SK-N-SH (cell line): ENCODE data around the gene NHS. TPM values are rescaled to one million over a fixed set of nuclear protein-coding genes. Genes with fewer than 3 reads are reported as not detected.
A peak's percentile ranks its signal among the peaks of the same experiment; 100 is the strongest.

Experiments
- CTCF ChIA-PET: fragments of 300-600, 350-600 bp; formaldehyde crosslinking; extraction: SDS; loops from one replicate; lab custom pipeline; 2021; lab: Yijun Ruan, JAX
- POLR2A ChIA-PET: fragments of 350-600 bp; sonication (Branson Sonifier 250); formaldehyde crosslinking; extraction: SDS; loops from one replicate; lab custom pipeline; 2020; ENCODE audit warnings: antibody characterized with exemption, inconsistent platforms; lab: Yijun Ruan, JAX
- DNase-seq: peaks from one replicate; pipeline ENCODE4 v3.0.0; 2012
- H2AFZ ChIP-seq: fragments of 200-600 bp; sonication (generic); 2 replicates; pipeline ENCODE4 v1.8.1; 2016; ENCODE audit warnings: antibody characterized with exemption, mild to moderate bottlenecking, low read depth
- H3F3A ChIP-seq: fragments of 200-600 bp; sonication (generic); replicated peaks from 2 replicates; pipeline ENCODE3; 2016; ENCODE audit warnings: antibody characterized with exemption, mild to moderate bottlenecking; ENCODE audit not compliant: insufficient read depth
- H3K27ac ChIP-seq, 2 experiments: fragments of 200-500 bp in 1 of 2; fragments of 200-600 bp in 1 of 2; sonication (Bioruptor generic) in 1 of 2; sonication (generic), shearing (Covaris generic) in 1 of 2; 2 replicates each; pipeline versions ENCODE4 v1.5.1 to v1.6.1; 2014 to 2016; ENCODE audit warnings: low read depth in 2 of 2, inconsistent platforms in 1 of 2, low read length in 1 of 2, mild to moderate bottlenecking in 1 of 2, mixed read lengths in 1 of 2
- H3K27me3 ChIP-seq: fragments of 200-600 bp; sonication (generic), shearing (Covaris generic); 2 replicates; pipeline ENCODE4 v1.6.1; 2016; ENCODE audit warnings: mixed run types; ENCODE audit not compliant: insufficient read depth
- H3K36me3 ChIP-seq, 2 experiments: fragments of 200-500 bp in 1 of 2; fragments of 200-600 bp in 1 of 2; sonication (Bioruptor generic) in 1 of 2; sonication (generic) in 1 of 2; replicated peaks in 1 of 2; 2 replicates each; pipeline versions ENCODE3 to v1.5.1; 2014 to 2016; ENCODE audit warnings: low read length in 1 of 2, mild to moderate bottlenecking in 1 of 2; ENCODE audit not compliant: insufficient read depth in 2 of 2, control insufficient read depth in 1 of 2
- H3K4me1 ChIP-seq, 2 experiments: fragments of 200-500 bp in 1 of 2; fragments of 200-600 bp in 1 of 2; sonication (Bioruptor generic) in 1 of 2; sonication (generic), shearing (Covaris generic) in 1 of 2; 2 replicates each; pipeline versions ENCODE4 v1.5.1 to v1.6.1; 2014 to 2016; ENCODE audit warnings: low read depth in 1 of 2, low read length in 1 of 2, mixed run types in 1 of 2; ENCODE audit not compliant: insufficient read depth in 2 of 2, control insufficient read depth in 1 of 2
- H3K4me2 ChIP-seq: fragments of 200-600 bp; sonication (generic), shearing (Covaris generic); 2 replicates; pipeline ENCODE4 v1.6.1; 2017; ENCODE audit warnings: mixed run types
- H3K4me3 ChIP-seq, 2 experiments: fragments of 200-500 bp in 1 of 2; fragments of 200-600 bp in 1 of 2; sonication (Bioruptor generic) in 1 of 2; sonication (generic), shearing (Covaris generic) in 1 of 2; 2 replicates each; pipeline versions ENCODE4 v1.5.1 to v1.8.1; 2014 to 2016; ENCODE audit warnings: low read depth in 2 of 2, inconsistent platforms in 1 of 2, low read length in 1 of 2, mild to moderate bottlenecking in 1 of 2, mixed read lengths in 1 of 2, moderate library complexity in 1 of 2
- H3K79me2 ChIP-seq: fragments of 200-600 bp; sonication (generic); 2 replicates; pipeline ENCODE4 v1.8.1; 2017; ENCODE audit warnings: mild to moderate bottlenecking; ENCODE audit not compliant: insufficient read depth
- H3K9ac ChIP-seq: fragments of 200-600 bp; sonication (generic); 2 replicates; pipeline ENCODE4 v1.6.1; 2017; ENCODE audit warnings: mixed run types
- H3K9me2 ChIP-seq: fragments of 200-600 bp; sonication (generic); 2 replicates; pipeline ENCODE4 v1.6.1; 2017; ENCODE audit warnings: mixed run types
- H3K9me3 ChIP-seq: fragments of 200-600 bp; sonication (generic); 2 replicates; pipeline ENCODE4 v1.6.1; 2017; ENCODE audit warnings: mixed run types, mild to moderate bottlenecking, moderate library complexity
- H4K20me1 ChIP-seq: fragments of 200-600 bp; sonication (generic); 2 replicates; pipeline ENCODE4 v1.6.1; 2017; ENCODE audit warnings: mild to moderate bottlenecking, mixed run types; ENCODE audit not compliant: insufficient read depth
- CHD2 ChIP-seq: fragments of 150-350 bp; IDR thresholded peaks from 2 replicates; pipeline ENCODE4 v1.6.1; 2018; ENCODE audit warnings: low read length; ENCODE audit not compliant: partially characterized antibody
- FOXJ3 ChIP-seq: sonication (generic); formaldehyde crosslinking; IDR thresholded peaks from 2 replicates; pipeline ENCODE4 v1.5.1; 2020; ENCODE audit warnings: mild to moderate bottlenecking, missing genetic modification reagents
- FOXM1 ChIP-seq: IDR thresholded peaks from 2 replicates; pipeline ENCODE4 v1.4.0; 2012; ENCODE audit warnings: low read depth, mild to moderate bottlenecking
- GABPA ChIP-seq: IDR thresholded peaks from 2 replicates; pipeline ENCODE4 v1.4.0; 2012; ENCODE audit warnings: low read depth, mild to moderate bottlenecking
- GATA2 ChIP-seq: sonication (generic); formaldehyde crosslinking; IDR thresholded peaks from 2 replicates; pipeline ENCODE4 v1.5.0; 2020; ENCODE audit warnings: mild to moderate bottlenecking, missing genetic modification reagents
- MEF2A ChIP-seq: IDR thresholded peaks from 2 replicates; pipeline ENCODE4 v1.4.0; 2012; ENCODE audit warnings: low read depth, borderline replicate concordance
- NFIC ChIP-seq: IDR thresholded peaks from 2 replicates; pipeline ENCODE4 v1.4.0; 2012; ENCODE audit warnings: borderline replicate concordance
- RXRA ChIP-seq: IDR thresholded peaks from 2 replicates; pipeline ENCODE4 v1.4.0; 2012; ENCODE audit warnings: low read depth, mild to moderate bottlenecking, borderline replicate concordance
- SIN3A ChIP-seq: IDR thresholded peaks from 2 replicates; pipeline ENCODE4 v1.6.1; 2012; ENCODE audit warnings: low read depth, mild to moderate bottlenecking, low read length, moderate library complexity, borderline replicate concordance
- TCF12 ChIP-seq: IDR thresholded peaks from 2 replicates; pipeline ENCODE4 v1.4.0; 2012
- WGBS: methylation state at CpG from one replicate; pipeline ENCODE4 v1.1.6; 2017; ENCODE audit warnings: low lambda C conversion rate; 5-methylcytosine and 5-hydroxymethylcytosine counted together
- polyA plus RNA-seq, 3 experiments: library from polyadenylated mRNA; depleted of rRNA; stranded (reverse); fragments of >200 nt; gene quantifications; 2 replicates each; pipeline ENCODE4 v1.2.3, GENCODE V29; 2012
- TF ChIP-seq, protein P1 (sequence below): fragments of 150-350 bp; IDR thresholded peaks from 2 replicates; pipeline ENCODE4 v1.6.1; 2017; ENCODE audit warnings: antibody characterized with exemption, low read length, low read depth, borderline replicate concordance
- TF ChIP-seq, protein P2 (sequence below): IDR thresholded peaks from 2 replicates; pipeline ENCODE4 v1.4.0; 2012; ENCODE audit warnings: low read depth
- TF ChIP-seq, protein P3 (sequence below): fragments of 200-600 bp; sonication (generic); IDR thresholded peaks from 2 replicates; pipeline ENCODE4 v1.6.1; 2017; ENCODE audit warnings: antibody characterized with exemption, mild to moderate bottlenecking, moderate library complexity
- TF ChIP-seq, protein P4 (sequence below): IDR thresholded peaks from 2 replicates; pipeline ENCODE4 v1.6.1; 2012; ENCODE audit warnings: mild to moderate bottlenecking, low read depth, low read length, moderate library complexity
- TF ChIP-seq, protein P5 (sequence below): fragments of 150-350 bp; IDR thresholded peaks from 2 replicates; pipeline ENCODE4 v1.6.1; 2016; ENCODE audit warnings: mild to moderate bottlenecking, low read depth, low read length

The NHS gene
- polyA plus RNA-seq, 1 of the 3 experiments (the other 2 are of a cell fraction): 1.0 TPM

DNA sequence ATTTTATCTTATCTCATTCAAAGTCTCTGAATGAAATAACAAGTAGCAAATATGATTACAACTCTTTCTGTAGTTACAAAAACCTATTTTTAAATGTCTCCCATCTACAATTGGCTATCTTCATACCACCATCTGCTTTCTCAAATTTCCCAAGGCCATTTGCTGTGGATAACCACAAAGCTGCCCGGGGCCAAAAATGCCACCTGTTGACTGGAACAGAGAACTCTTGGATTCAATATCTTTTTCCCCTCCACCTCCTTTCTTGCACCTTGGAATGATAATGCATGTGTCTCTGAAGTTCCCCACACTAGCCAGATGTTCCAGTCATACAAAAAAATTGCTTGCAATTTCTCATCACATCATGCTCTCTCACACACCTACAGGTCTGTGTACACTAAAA lies 269.0 kb downstream of the NHS start (continued):
- TF ChIP-seq, protein P1, sequence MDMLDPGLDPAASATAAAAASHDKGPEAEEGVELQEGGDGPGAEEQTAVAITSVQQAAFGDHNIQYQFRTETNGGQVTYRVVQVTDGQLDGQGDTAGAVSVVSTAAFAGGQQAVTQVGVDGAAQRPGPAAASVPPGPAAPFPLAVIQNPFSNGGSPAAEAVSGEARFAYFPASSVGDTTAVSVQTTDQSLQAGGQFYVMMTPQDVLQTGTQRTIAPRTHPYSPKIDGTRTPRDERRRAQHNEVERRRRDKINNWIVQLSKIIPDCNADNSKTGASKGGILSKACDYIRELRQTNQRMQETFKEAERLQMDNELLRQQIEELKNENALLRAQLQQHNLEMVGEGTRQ: no peak
- TF ChIP-seq TCF12: no peak

DNA sequence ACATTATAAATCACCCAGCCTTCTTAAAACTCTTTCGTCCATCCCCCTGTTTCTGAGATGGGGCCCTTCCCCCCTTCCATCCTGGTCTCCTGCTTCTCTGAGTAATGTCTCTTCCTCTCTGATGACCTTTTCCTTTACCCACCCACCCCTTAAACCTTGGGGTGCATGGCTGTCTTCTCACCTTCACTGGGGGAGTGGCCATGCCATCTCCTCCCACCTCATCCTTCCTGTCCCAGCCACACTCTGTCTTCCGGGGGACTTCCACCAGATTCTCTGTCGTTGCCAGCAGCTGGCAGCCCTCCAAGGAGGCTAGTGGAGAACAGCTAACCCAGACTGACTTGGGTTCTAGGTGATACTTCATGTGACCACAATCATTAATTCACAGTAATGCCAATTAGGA lies 279.1 kb downstream of the NHS start:
- no peaks in the 10 kb centered on the region for H3K9me3 ChIP-seq
- WGBS: 37% methylated on average over 3 of the region's 3 CpGs
- no peaks in the 10 kb centered on the region for H3K79me2 ChIP-seq
- no peak overlapping the region for H2AFZ ChIP-seq
- peaks cover 0 to 3% of the 10 kb centered on the region in 2 experiments; a peak in 1 of 4 replicates for H3K4me1 ChIP-seq
- no peak overlapping the region for H3K4me2 ChIP-seq
- ChIA-PET CTCF (no interaction called here), POLR2A (no interaction called here)
- H3K36me3 ChIP-seq: no peaks in the 10 kb centered on the region
- no peak overlapping the region for H3K27ac ChIP-seq
- H4K20me1 ChIP-seq: no peaks in the 10 kb centered on the region
- H3K9me2 ChIP-seq: no peaks in the 10 kb centered on the region
- no peak overlapping the region for H3K9ac ChIP-seq
- DNase-seq: no peak
- H3F3A ChIP-seq: no peaks in the 10 kb centered on the region
- no peak overlapping the region for H3K4me3 ChIP-seq
- no peak for TF ChIP-seq NFIC
- no peak for TF ChIP-seq GABPA
- TF ChIP-seq, protein P2, sequence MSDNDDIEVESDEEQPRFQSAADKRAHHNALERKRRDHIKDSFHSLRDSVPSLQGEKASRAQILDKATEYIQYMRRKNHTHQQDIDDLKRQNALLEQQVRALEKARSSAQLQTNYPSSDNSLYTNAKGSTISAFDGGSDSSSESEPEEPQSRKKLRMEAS: no peak
- no peaks in the 10 kb centered on the region; the same call in 1 of the 2 replicates for H3K27me3 ChIP-seq

DNA sequence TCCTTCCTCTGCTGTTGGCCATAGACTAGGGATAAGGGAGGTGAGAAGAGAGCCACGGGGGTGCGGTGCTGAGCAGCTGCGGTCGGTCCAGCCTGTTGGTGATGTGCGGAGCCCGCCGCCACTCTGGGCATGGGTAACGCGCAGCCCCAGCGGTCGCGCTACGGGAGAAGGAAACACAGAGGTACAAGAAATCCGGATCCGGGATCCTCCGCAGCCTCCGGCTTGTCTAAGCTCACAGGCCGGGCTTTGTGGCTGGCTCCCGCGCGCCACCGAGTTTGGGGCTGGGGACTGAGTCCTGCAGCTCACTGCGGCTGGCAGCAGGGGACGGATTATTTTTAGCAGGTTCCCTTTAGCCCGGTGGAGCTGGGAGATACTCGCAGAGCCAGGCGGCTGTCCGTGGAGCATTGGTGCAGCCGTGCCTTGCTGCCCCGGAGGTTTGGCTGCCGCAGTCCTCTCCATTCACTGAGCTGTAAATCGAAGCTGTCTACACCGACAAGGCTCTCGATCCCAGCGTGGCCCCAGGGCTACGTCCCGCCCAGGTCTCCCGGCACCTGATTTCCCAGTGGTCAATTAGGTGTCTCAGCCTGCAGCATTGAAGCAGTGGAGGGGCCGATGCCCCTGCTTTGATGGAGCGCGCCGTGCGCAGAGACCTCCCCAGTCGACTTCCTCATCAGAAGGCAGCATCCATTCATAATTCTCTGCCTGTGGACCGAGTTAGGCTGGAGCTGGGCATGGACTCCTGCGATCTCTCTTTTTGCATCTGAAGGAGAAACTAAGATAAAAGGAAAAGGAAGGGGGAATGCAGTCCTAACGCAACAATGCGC lies 280.4 kb downstream of the NHS start:
- Histone ChIP-seq H4K20me1 (no peaks in the 10 kb centered on the region), H3K79me2 (no peaks in the 10 kb centered on the region), H3F3A (no peaks in the 10 kb centered on the region), H2AFZ (no peak overlapping the region), H3K36me3 (no peaks in the 10 kb centered on the region), H3K4me2 (peak overlapping the region; percentile 72), H3K4me1 (peaks cover 0 to 3% of the 10 kb centered on the region in 2 experiments; a peak in 1 of 4 replicates), H3K9ac (no peak overlapping the region), H3K27me3 (no peaks in the 10 kb centered on the region; the same call in 1 of the 2 replicates), H3K9me2 (no peaks in the 10 kb centered on the region), H3K27ac (no peak overlapping the region), H3K9me3 (no peaks in the 10 kb centered on the region), H3K4me3 (peak overlapping the region; percentile 43 to 56)
- 36% methylated on average over 42 of the region's 48 CpGs for WGBS
- POLR2A ChIA-PET: no interaction called here
- CTCF ChIA-PET: interaction anchor here (1.0 to 1.5 kb wide), 2 partner anchors 64 to 413 kb away, joined by 4 to 5 read pairs; no protein-coding TSS in a partner anchor
- peak; percentile 53 for DNase-seq
- TF ChIP-seq, protein P1: no peak
- TF ChIP-seq, protein P3, sequence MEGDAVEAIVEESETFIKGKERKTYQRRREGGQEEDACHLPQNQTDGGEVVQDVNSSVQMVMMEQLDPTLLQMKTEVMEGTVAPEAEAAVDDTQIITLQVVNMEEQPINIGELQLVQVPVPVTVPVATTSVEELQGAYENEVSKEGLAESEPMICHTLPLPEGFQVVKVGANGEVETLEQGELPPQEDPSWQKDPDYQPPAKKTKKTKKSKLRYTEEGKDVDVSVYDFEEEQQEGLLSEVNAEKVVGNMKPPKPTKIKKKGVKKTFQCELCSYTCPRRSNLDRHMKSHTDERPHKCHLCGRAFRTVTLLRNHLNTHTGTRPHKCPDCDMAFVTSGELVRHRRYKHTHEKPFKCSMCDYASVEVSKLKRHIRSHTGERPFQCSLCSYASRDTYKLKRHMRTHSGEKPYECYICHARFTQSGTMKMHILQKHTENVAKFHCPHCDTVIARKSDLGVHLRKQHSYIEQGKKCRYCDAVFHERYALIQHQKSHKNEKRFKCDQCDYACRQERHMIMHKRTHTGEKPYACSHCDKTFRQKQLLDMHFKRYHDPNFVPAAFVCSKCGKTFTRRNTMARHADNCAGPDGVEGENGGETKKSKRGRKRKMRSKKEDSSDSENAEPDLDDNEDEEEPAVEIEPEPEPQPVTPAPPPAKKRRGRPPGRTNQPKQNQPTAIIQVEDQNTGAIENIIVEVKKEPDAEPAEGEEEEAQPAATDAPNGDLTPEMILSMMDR: no peak
- TF ChIP-seq GATA2: no peak
- TF ChIP-seq RXRA: no peak
- TF ChIP-seq, protein P4, sequence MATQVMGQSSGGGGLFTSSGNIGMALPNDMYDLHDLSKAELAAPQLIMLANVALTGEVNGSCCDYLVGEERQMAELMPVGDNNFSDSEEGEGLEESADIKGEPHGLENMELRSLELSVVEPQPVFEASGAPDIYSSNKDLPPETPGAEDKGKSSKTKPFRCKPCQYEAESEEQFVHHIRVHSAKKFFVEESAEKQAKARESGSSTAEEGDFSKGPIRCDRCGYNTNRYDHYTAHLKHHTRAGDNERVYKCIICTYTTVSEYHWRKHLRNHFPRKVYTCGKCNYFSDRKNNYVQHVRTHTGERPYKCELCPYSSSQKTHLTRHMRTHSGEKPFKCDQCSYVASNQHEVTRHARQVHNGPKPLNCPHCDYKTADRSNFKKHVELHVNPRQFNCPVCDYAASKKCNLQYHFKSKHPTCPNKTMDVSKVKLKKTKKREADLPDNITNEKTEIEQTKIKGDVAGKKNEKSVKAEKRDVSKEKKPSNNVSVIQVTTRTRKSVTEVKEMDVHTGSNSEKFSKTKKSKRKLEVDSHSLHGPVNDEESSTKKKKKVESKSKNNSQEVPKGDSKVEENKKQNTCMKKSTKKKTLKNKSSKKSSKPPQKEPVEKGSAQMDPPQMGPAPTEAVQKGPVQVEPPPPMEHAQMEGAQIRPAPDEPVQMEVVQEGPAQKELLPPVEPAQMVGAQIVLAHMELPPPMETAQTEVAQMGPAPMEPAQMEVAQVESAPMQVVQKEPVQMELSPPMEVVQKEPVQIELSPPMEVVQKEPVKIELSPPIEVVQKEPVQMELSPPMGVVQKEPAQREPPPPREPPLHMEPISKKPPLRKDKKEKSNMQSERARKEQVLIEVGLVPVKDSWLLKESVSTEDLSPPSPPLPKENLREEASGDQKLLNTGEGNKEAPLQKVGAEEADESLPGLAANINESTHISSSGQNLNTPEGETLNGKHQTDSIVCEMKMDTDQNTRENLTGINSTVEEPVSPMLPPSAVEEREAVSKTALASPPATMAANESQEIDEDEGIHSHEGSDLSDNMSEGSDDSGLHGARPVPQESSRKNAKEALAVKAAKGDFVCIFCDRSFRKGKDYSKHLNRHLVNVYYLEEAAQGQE: no peak
- no peak for TF ChIP-seq TCF12
- no peak for TF ChIP-seq MEF2A
- no peak for TF ChIP-seq FOXM1
- no peak for TF ChIP-seq SIN3A
- no peak for TF ChIP-seq FOXJ3 (CRISPR knock-in tag)
- TF ChIP-seq CHD2: no peak
- TF ChIP-seq, protein P5, sequence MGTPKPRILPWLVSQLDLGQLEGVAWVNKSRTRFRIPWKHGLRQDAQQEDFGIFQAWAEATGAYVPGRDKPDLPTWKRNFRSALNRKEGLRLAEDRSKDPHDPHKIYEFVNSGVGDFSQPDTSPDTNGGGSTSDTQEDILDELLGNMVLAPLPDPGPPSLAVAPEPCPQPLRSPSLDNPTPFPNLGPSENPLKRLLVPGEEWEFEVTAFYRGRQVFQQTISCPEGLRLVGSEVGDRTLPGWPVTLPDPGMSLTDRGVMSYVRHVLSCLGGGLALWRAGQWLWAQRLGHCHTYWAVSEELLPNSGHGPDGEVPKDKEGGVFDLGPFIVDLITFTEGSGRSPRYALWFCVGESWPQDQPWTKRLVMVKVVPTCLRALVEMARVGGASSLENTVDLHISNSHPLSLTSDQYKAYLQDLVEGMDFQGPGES: no peak
